MM.1S (cell line): ENCODE results near the gene PSMG3.

ENCODE experiments used
- DNase-seq: peaks from one replicate; pipeline ENCODE4 v3.0.0-alpha.2; 2015
- H2AFZ ChIP-seq: fragments of 300-600 bp; sonication (generic); 2 replicates; pipeline ENCODE4 v1.6.0; 2016; ENCODE audit warnings: antibody characterized with exemption, low read length
- H3F3A ChIP-seq: fragments of 300-600 bp; sonication (generic); 2 replicates; pipeline ENCODE4 v1.6.1; 2016; ENCODE audit warnings: mild to moderate bottlenecking, antibody characterized with exemption, low read length, moderate library complexity, mixed read lengths; ENCODE audit not compliant: insufficient read depth
- H3K27ac ChIP-seq: fragments of 300-600 bp; sonication (generic); 2 replicates; pipeline ENCODE4 v1.5.1; 2016; ENCODE audit warnings: mild to moderate bottlenecking, low read length
- H3K27me3 ChIP-seq: fragments of 300-600 bp; sonication (generic); replicated peaks from 2 replicates; pipeline ENCODE4 v1.6.0; 2016; ENCODE audit warnings: low read length; ENCODE audit not compliant: insufficient read depth
- H3K36me3 ChIP-seq: fragments of 300-600 bp; sonication (generic); replicated peaks from 2 replicates; pipeline ENCODE4 v1.6.1; 2016; ENCODE audit warnings: mild to moderate bottlenecking, low read length, mixed read lengths; ENCODE audit not compliant: insufficient read depth
- H3K4me1 ChIP-seq: fragments of 300-600 bp; sonication (generic); 2 replicates; pipeline ENCODE4 v1.6.1; 2016; ENCODE audit warnings: low read length, mixed read lengths
- H3K4me2 ChIP-seq: fragments of 300-600 bp; sonication (generic); 2 replicates; pipeline ENCODE4 v1.6.0; 2016; ENCODE audit warnings: low read depth, low read length
- H3K4me3 ChIP-seq: fragments of 300-600 bp; sonication (generic); 2 replicates; pipeline ENCODE4 v1.5.1; 2016; ENCODE audit warnings: low read length, mixed read lengths
- H3K79me2 ChIP-seq: fragments of 300-600 bp; sonication (generic); 2 replicates; pipeline ENCODE4 v1.6.1; 2016; ENCODE audit warnings: mixed run types, low read length, mixed read lengths
- H3K9ac ChIP-seq: fragments of 300-600 bp; sonication (generic); 2 replicates; pipeline ENCODE4 v1.6.1; 2016; ENCODE audit warnings: low read length, mixed read lengths
- H3K9me2 ChIP-seq: fragments of 300-600 bp; sonication (generic); replicated peaks from 2 replicates; pipeline ENCODE4 v1.6.1; 2016; ENCODE audit warnings: mild to moderate bottlenecking, low read length, mixed read lengths; ENCODE audit not compliant: insufficient read depth
- H3K9me3 ChIP-seq: fragments of 300-600 bp; sonication (generic); replicated peaks from 2 replicates; pipeline ENCODE4 v1.6.1; 2016; ENCODE audit warnings: mild to moderate bottlenecking, low read length, mixed read lengths; ENCODE audit not compliant: insufficient read depth
- H4K20me1 ChIP-seq: fragments of 300-600 bp; sonication (generic); 2 replicates; pipeline ENCODE4 v1.6.1; 2016; ENCODE audit warnings: mild to moderate bottlenecking, low read length, moderate library complexity, mixed read lengths; ENCODE audit not compliant: insufficient read depth
- CTCF ChIP-seq: fragments of 300-600 bp; sonication (generic); IDR thresholded peaks from 2 replicates; pipeline ENCODE4 v1.5.1; 2016; ENCODE audit warnings: antibody characterized with exemption, low read length, mixed read lengths
- EZH2 ChIP-seq: fragments of 300-600 bp; sonication (generic); optimal IDR thresholded peaks from 2 replicates; pipeline ENCODE3; 2017; ENCODE audit warnings: low read depth, mild to moderate bottlenecking, antibody characterized with exemption, low read length, mixed read lengths
- EZH2phosphoT487 ChIP-seq: fragments of 300-600 bp; sonication (generic); IDR thresholded peaks from 2 replicates; pipeline ENCODE4 v1.6.1; 2018; ENCODE audit warnings: antibody characterized with exemption, low read length

The PSMG3 gene

DNA sequence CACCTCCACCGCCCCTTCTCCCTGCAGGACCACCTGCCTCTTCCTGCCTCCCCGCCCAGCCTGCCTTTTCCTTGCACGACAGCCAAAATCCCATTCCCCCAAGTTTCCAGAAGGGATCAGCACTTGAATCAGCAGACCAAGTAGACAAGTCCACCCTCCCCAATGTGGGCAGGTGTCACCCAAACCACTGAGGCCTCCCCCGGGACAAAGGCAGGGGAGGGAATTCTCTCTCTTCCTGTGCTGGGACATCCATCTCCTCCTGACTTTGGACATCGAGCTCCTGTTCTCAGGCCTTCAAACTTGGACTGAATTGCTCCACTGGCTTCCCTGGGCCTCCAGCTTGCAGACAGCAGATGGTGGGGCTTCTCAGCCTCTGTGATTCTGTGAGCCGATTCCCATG, 21.6 kb upstream of the PSMG3 start:
- Histone ChIP-seq H3K27me3 (peaks cover 83% of the 10 kb centered on the region), H3K4me1 (no peaks in the 10 kb centered on the region), H2AFZ (no peak overlapping the region), H3K36me3 (no peaks in the 10 kb centered on the region), H3K9me3 (no peaks in the 10 kb centered on the region), H4K20me1 (no peaks in the 10 kb centered on the region), H3K79me2 (no peaks in the 10 kb centered on the region), H3K4me3 (no peak overlapping the region), H3K27ac (no peak overlapping the region), H3K9ac (no peak overlapping the region), H3K9me2 (no peaks in the 10 kb centered on the region), H3K4me2 (no peak overlapping the region), H3F3A (no peaks in the 10 kb centered on the region)
- no peak for TF ChIP-seq CTCF
- TF ChIP-seq EZH2phosphoT487, result no peak
- no peak for DNase-seq

GRCh38 chr7:1590887-1591286, 21.1 kb upstream of the PSMG3 start:
- Histone ChIP-seq H3K27ac (no peak overlapping the region), H3K4me3 (no peak overlapping the region), H3K9ac (no peak overlapping the region), H4K20me1 (no peaks in the 10 kb centered on the region), H2AFZ (no peak overlapping the region), H3K79me2 (no peaks in the 10 kb centered on the region), H3K9me3 (no peaks in the 10 kb centered on the region), H3K9me2 (no peaks in the 10 kb centered on the region), H3K4me1 (no peaks in the 10 kb centered on the region), H3F3A (no peaks in the 10 kb centered on the region), H3K4me2 (no peak overlapping the region), H3K36me3 (no peaks in the 10 kb centered on the region), H3K27me3 (peaks cover 83% of the 10 kb centered on the region)
- no peak for TF ChIP-seq EZH2
- TF ChIP-seq EZH2phosphoT487, result no peak
- no peak for TF ChIP-seq CTCF
- DNase-seq, result no peak

GRCh38 chr7:1590476-1590875, 20.6 kb upstream of the PSMG3 start:
- Histone ChIP-seq H3K27me3 (peaks cover 83% of the 10 kb centered on the region), H3K9ac (no peak overlapping the region), H3K79me2 (no peaks in the 10 kb centered on the region), H3K9me2 (no peaks in the 10 kb centered on the region), H2AFZ (no peak overlapping the region), H3F3A (no peaks in the 10 kb centered on the region), H3K4me3 (no peak overlapping the region), H3K27ac (no peak overlapping the region), H3K4me1 (no peaks in the 10 kb centered on the region), H3K9me3 (no peaks in the 10 kb centered on the region), H3K4me2 (no peak overlapping the region), H3K36me3 (no peaks in the 10 kb centered on the region), H4K20me1 (no peaks in the 10 kb centered on the region)
- TF ChIP-seq EZH2 (no peak), EZH2phosphoT487 (no peak)
- DNase-seq, result no peak

GRCh38 chr7:1588978-1589377, 19.1 kb upstream of the PSMG3 start:
- no peaks in the 10 kb centered on the region for H3K9me3 ChIP-seq
- DNase-seq, result no peak
- peaks cover 93% of the 10 kb centered on the region for H3K27me3 ChIP-seq
- no peak overlapping the region for H3K9ac ChIP-seq
- H2AFZ ChIP-seq, result no peak overlapping the region
- no peaks in the 10 kb centered on the region for H3K36me3 ChIP-seq
- TF ChIP-seq CTCF (no peak), EZH2phosphoT487 (no peak), EZH2 (no peak)
- no peaks in the 10 kb centered on the region for H3K79me2 ChIP-seq
- H3K4me1 ChIP-seq, result no peaks in the 10 kb centered on the region
- no peak overlapping the region for H3K4me3 ChIP-seq
- H3K9me2 ChIP-seq, result no peaks in the 10 kb centered on the region
- no peaks in the 10 kb centered on the region for H3F3A ChIP-seq
- no peak overlapping the region for H3K4me2 ChIP-seq
- no peaks in the 10 kb centered on the region for H4K20me1 ChIP-seq
- no peak overlapping the region for H3K27ac ChIP-seq
